Activated naive CD4-positive, alpha-beta T cell treated with anti-CD3 and anti-CD28 coated beads, Interleukin-2, amount 10 ng/mL, durations not matched to agents 7 days and 5 days (primary cell): Measurements from ENCODE around the gene TUBB6.

Experiments
- CTCF ChIA-PET: fragments of 350-600 bp; sonication (Branson Sonifier 250); formaldehyde crosslinking; loops from one replicate; lab custom pipeline; 2021; ENCODE audit warnings: antibody characterized with exemption; lab: Charles Lee
- DNase-seq: peaks from one replicate; pipeline ENCODE4 v3.0.0-alpha.2; 2020
- H3K27ac Mint-ChIP-seq: one replicate; pipeline ENCODE4 v1.8.0; 2021; ENCODE audit warnings: mild to moderate bottlenecking, moderate library complexity, mixed read lengths
- H3K27me3 Mint-ChIP-seq: one replicate; pipeline ENCODE4 v1.8.0; 2021; ENCODE audit warnings: mild to moderate bottlenecking, mixed read lengths
- H3K36me3 Mint-ChIP-seq: one replicate; pipeline ENCODE4 v1.8.0; 2021; ENCODE audit warnings: mixed read lengths
- H3K4me1 Mint-ChIP-seq: one replicate; pipeline ENCODE4 v1.8.0; 2021; ENCODE audit warnings: mixed read lengths
- H3K4me3 Mint-ChIP-seq: one replicate; pipeline ENCODE4 v1.8.0; 2021; ENCODE audit warnings: mild to moderate bottlenecking, moderate library complexity, mixed read lengths
- H3K9me3 Mint-ChIP-seq: one replicate; pipeline ENCODE4 v1.8.0; 2021; ENCODE audit warnings: mixed read lengths

Gene TUBB6

GRCh38 chr18:12282442-12283039 lies 25.5 kb upstream of the TUBB6 start:
- Mint-ChIP-seq H3K36me3 (no peaks in the 10 kb centered on the region), H3K27me3 (peaks cover 60% of the 10 kb centered on the region), H3K9me3 (no peaks in the 10 kb centered on the region), H3K27ac (no peak overlapping the region), H3K4me1 (no peaks in the 10 kb centered on the region), H3K4me3 (no peak overlapping the region)
- no peak for DNase-seq
- CTCF ChIA-PET: no interaction called here

GRCh38 chr18:12283256-12283655 lies 24.8 kb upstream of the TUBB6 start:
- Mint-ChIP-seq H3K4me1 (peaks cover 3% of the 10 kb centered on the region), H3K9me3 (no peaks in the 10 kb centered on the region), H3K36me3 (no peaks in the 10 kb centered on the region), H3K4me3 (no peak overlapping the region), H3K27me3 (peaks cover 64% of the 10 kb centered on the region), H3K27ac (no peak overlapping the region)
- no peak for DNase-seq
- CTCF ChIA-PET: no interaction called here

- CTCF ChIA-PET: no interaction called here
- DNase-seq: no peak
- H3K4me3 Mint-ChIP-seq: no peak overlapping the region
- no peaks in the 10 kb centered on the region for H3K9me3 Mint-ChIP-seq
- H3K4me1 Mint-ChIP-seq: peaks cover 3% of the 10 kb centered on the region
- H3K36me3 Mint-ChIP-seq: no peaks in the 10 kb centered on the region
- no peak overlapping the region for H3K27ac Mint-ChIP-seq
- H3K27me3 Mint-ChIP-seq: peaks cover 66% of the 10 kb centered on the region
These were observed 24.4 kb upstream of the TUBB6 start for GRCh38 chr18:12283666-12284065.

- Mint-ChIP-seq H3K9me3 (no peaks in the 10 kb centered on the region), H3K36me3 (no peaks in the 10 kb centered on the region), H3K27ac (no peak overlapping the region), H3K4me1 (peaks cover 3% of the 10 kb centered on the region), H3K4me3 (no peak overlapping the region), H3K27me3 (peaks cover 86% of the 10 kb centered on the region)
- CTCF ChIA-PET: interaction anchor here (1.4 to 1.9 kb wide), 2 partner anchors 15 to 50 kb away, joined by 4 to 6 read pairs; no protein-coding TSS in a partner anchor
- DNase-seq: no peak
These were observed 20.8 kb upstream of the TUBB6 start for GRCh38 chr18:12287131-12287681.

- Mint-ChIP-seq H3K36me3 (no peaks in the 10 kb centered on the region), H3K4me3 (no peak overlapping the region), H3K9me3 (no peaks in the 10 kb centered on the region), H3K4me1 (peaks cover 3% of the 10 kb centered on the region), H3K27me3 (peaks cover 80% of the 10 kb centered on the region), H3K27ac (no peak overlapping the region)
- CTCF ChIA-PET: interaction anchor here (1.9 kb wide), 1 partner anchor 16 kb away, joined by 6 read pairs; no protein-coding TSS in a partner anchor
- DNase-seq: no peak
These were observed 20.2 kb upstream of the TUBB6 start for GRCh38 chr18:12287684-12288402.

GRCh38 chr18:12288403-12288755 lies 19.7 kb upstream of the TUBB6 start:
- H3K27ac Mint-ChIP-seq: no peak overlapping the region
- no peak for DNase-seq
- CTCF ChIA-PET: no interaction called here
- no peaks in the 10 kb centered on the region for H3K9me3 Mint-ChIP-seq
- H3K36me3 Mint-ChIP-seq: no peaks in the 10 kb centered on the region
- no peak overlapping the region for H3K4me3 Mint-ChIP-seq
- peaks cover 75% of the 10 kb centered on the region for H3K27me3 Mint-ChIP-seq
- peaks cover 3% of the 10 kb centered on the region for H3K4me1 Mint-ChIP-seq

- Mint-ChIP-seq H3K9me3 (no peaks in the 10 kb centered on the region), H3K36me3 (no peaks in the 10 kb centered on the region), H3K27me3 (peaks cover 62% of the 10 kb centered on the region), H3K4me1 (peaks cover 3% of the 10 kb centered on the region), H3K4me3 (no peak overlapping the region), H3K27ac (no peak overlapping the region)
- CTCF ChIA-PET: no interaction called here
- DNase-seq: no peak
These were observed 18.0 kb upstream of the TUBB6 start for GRCh38 chr18:12290086-12290485.

- peaks cover 3% of the 10 kb centered on the region for H3K4me1 Mint-ChIP-seq
- H3K27me3 Mint-ChIP-seq: peaks cover 57% of the 10 kb centered on the region
- CTCF ChIA-PET: no interaction called here
- H3K9me3 Mint-ChIP-seq: no peaks in the 10 kb centered on the region
- H3K4me3 Mint-ChIP-seq: no peak overlapping the region
- H3K36me3 Mint-ChIP-seq: no peaks in the 10 kb centered on the region
- DNase-seq: no peak
- no peak overlapping the region for H3K27ac Mint-ChIP-seq
These were observed 16.9 kb upstream of the TUBB6 start for GRCh38 chr18:12291161-12291560.

GRCh38 chr18:12291690-12292089 lies 16.4 kb upstream of the TUBB6 start:
- Mint-ChIP-seq H3K4me1 (peaks cover 3% of the 10 kb centered on the region), H3K27me3 (peaks cover 56% of the 10 kb centered on the region), H3K9me3 (no peaks in the 10 kb centered on the region), H3K4me3 (no peak overlapping the region), H3K27ac (no peak overlapping the region), H3K36me3 (no peaks in the 10 kb centered on the region)
- CTCF ChIA-PET: no interaction called here
- DNase-seq: no peak

GRCh38 chr18:12293831-12294230 lies 14.2 kb upstream of the TUBB6 start:
- CTCF ChIA-PET: no interaction called here
- Mint-ChIP-seq H3K27ac (no peak overlapping the region), H3K9me3 (no peaks in the 10 kb centered on the region), H3K4me3 (no peak overlapping the region), H3K27me3 (peaks cover 45% of the 10 kb centered on the region), H3K36me3 (no peaks in the 10 kb centered on the region), H3K4me1 (no peaks in the 10 kb centered on the region)
- DNase-seq: no peak

- CTCF ChIA-PET: no interaction called here
- Mint-ChIP-seq H3K9me3 (no peaks in the 10 kb centered on the region), H3K27me3 (peaks cover 37% of the 10 kb centered on the region), H3K4me3 (no peak overlapping the region), H3K4me1 (no peaks in the 10 kb centered on the region), H3K36me3 (no peaks in the 10 kb centered on the region), H3K27ac (no peak overlapping the region)
- no peak for DNase-seq
These were observed 12.5 kb upstream of the TUBB6 start for GRCh38 chr18:12295389-12296086.

GRCh38 chr18:12296087-12296403 lies 12.0 kb upstream of the TUBB6 start:
- Mint-ChIP-seq H3K9me3 (no peaks in the 10 kb centered on the region), H3K27me3 (peaks cover 37% of the 10 kb centered on the region), H3K4me3 (no peak overlapping the region), H3K36me3 (no peaks in the 10 kb centered on the region), H3K4me1 (no peaks in the 10 kb centered on the region), H3K27ac (no peak overlapping the region)
- CTCF ChIA-PET: interaction anchor here (1.0 kb wide), 1 partner anchor 23 kb away, joined by 3 read pairs; no protein-coding TSS in a partner anchor
- no peak for DNase-seq

GRCh38 chr18:12296457-12296856 lies 11.6 kb upstream of the TUBB6 start:
- Mint-ChIP-seq H3K27me3 (peaks cover 41% of the 10 kb centered on the region), H3K4me1 (no peaks in the 10 kb centered on the region), H3K4me3 (no peak overlapping the region), H3K27ac (no peak overlapping the region), H3K36me3 (no peaks in the 10 kb centered on the region), H3K9me3 (no peaks in the 10 kb centered on the region)
- DNase-seq: no peak
- CTCF ChIA-PET: interaction anchor here (1.0 kb wide), 1 partner anchor 24 kb away, joined by 3 read pairs; no protein-coding TSS in a partner anchor

GRCh38 chr18:12299862-12300261 lies 8.2 kb upstream of the TUBB6 start:
- no peak for DNase-seq
- no peaks in the 10 kb centered on the region for H3K9me3 Mint-ChIP-seq
- H3K36me3 Mint-ChIP-seq: no peaks in the 10 kb centered on the region
- H3K27me3 Mint-ChIP-seq: peaks cover 45% of the 10 kb centered on the region
- no peaks in the 10 kb centered on the region for H3K4me1 Mint-ChIP-seq
- CTCF ChIA-PET: no interaction called here
- H3K27ac Mint-ChIP-seq: no peak overlapping the region
- no peak overlapping the region for H3K4me3 Mint-ChIP-seq
